Measurements from ENCODE around the gene OVAAL. TPM values are rescaled to one million over a fixed set of nuclear protein-coding genes. Genes with fewer than 3 reads are reported as not detected.
A peak's percentile ranks its signal among the peaks of the same experiment; 100 is the strongest.

OVAAL gene
- polyA plus RNA-seq, 3 donors: not detected

DNA sequence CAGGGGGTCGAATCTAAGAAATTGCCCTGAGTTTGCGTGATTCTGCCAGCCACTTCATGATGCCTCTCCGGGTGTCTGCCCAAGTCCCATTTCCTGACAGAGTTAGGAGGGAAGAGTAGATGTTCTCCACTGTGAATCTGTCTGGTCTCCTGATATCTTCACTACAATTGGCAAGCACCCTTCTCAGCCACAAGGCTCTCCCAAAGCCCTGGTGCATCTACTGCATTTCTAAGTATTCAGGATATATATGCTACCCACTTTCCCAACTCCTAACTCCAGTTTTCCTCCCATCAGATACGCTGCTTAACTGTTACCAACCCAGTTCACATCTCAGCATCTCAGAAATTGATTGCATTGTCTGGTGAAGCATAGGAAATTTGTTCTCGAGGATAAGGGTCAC, 25.9 kb upstream of the OVAAL start:
- Histone ChIP-seq H4K20me1 (ENCODE audit: insufficient read depth, low read length) (no peaks in the 10 kb centered on the region), H3K27me3 (ENCODE audit: control insufficient read depth in 2 of 2, insufficient read depth in 2 of 2, low read length in 2 of 2) (no peaks in the 10 kb centered on the region), H2AFZ (ENCODE audit: insufficient read depth, low read depth, low read length, poor library complexity, severe bottlenecking) (no peak overlapping the region), H3K36me3 (replicated peaks in 1 of 2; ENCODE audit: control insufficient read depth in 1 of 2, insufficient read depth in 2 of 2, low read length in 2 of 2) (no peaks in the 10 kb centered on the region), H3K79me2 (ENCODE audit: insufficient read depth, low read length) (no peaks in the 10 kb centered on the region), H3K4me3 (replicated peaks in 1 of 3; ENCODE audit: low read depth in 2 of 3, low read length in 3 of 3) (no peak overlapping the region), H3K4me1 (ENCODE audit: control insufficient read depth in 1 of 2, insufficient read depth in 2 of 2, low read length in 2 of 2) (no peaks in the 10 kb centered on the region), H3K9ac (ENCODE audit: insufficient read depth, low read length, poor library complexity, severe bottlenecking) (no peak overlapping the region), H3K9me3 (replicated peaks in 1 of 2; ENCODE audit: control insufficient read depth in 1 of 2, insufficient read depth in 1 of 2, low read length in 2 of 2) (no peaks in the 10 kb centered on the region), H3K27ac (ENCODE audit: low read depth in 1 of 2, low read length in 2 of 2) (no peak overlapping the region), H3K4me2 (replicated peaks; ENCODE audit: extremely low read depth, low read length, poor library complexity, severe bottlenecking) (no peak overlapping the region)
- TF ChIP-seq, protein P1, sequence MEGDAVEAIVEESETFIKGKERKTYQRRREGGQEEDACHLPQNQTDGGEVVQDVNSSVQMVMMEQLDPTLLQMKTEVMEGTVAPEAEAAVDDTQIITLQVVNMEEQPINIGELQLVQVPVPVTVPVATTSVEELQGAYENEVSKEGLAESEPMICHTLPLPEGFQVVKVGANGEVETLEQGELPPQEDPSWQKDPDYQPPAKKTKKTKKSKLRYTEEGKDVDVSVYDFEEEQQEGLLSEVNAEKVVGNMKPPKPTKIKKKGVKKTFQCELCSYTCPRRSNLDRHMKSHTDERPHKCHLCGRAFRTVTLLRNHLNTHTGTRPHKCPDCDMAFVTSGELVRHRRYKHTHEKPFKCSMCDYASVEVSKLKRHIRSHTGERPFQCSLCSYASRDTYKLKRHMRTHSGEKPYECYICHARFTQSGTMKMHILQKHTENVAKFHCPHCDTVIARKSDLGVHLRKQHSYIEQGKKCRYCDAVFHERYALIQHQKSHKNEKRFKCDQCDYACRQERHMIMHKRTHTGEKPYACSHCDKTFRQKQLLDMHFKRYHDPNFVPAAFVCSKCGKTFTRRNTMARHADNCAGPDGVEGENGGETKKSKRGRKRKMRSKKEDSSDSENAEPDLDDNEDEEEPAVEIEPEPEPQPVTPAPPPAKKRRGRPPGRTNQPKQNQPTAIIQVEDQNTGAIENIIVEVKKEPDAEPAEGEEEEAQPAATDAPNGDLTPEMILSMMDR (IDR thresholded peaks at IDR 0.05): no peak
- no peaks in the 10 kb centered on the region for H3K9me3 Mint-ChIP-seq
- DNase-seq: no peak
- H3K4me3 Mint-ChIP-seq: no peak overlapping the region
- H3K4me1 Mint-ChIP-seq: no peaks in the 10 kb centered on the region
- 90% methylated on average over 2 of the region's 5 CpGs for WGBS (ENCODE audit: insufficient coverage)
- peak overlapping the region in 1 of 7 donors; percentile 15 for H3K27ac Mint-ChIP-seq
- no peaks in the 10 kb centered on the region for H3K36me3 Mint-ChIP-seq
- intact Hi-C loops (cut with micrococcal nuclease): loop anchor here in 1 of 2 donors (5.0 kb wide), 1 partner anchor 329 kb away; no protein-coding TSS in a partner anchor
- peaks cover 0 to 4% (median 0%) of the 10 kb centered on the region in 3 donors for H3K27me3 Mint-ChIP-seq (ENCODE audit: low read depth in 3 of 3)

- H3K27me3 ChIP-seq (ENCODE audit: control insufficient read depth in 2 of 2, insufficient read depth in 2 of 2, low read length in 2 of 2): no peaks in the 10 kb centered on the region
- H3K9ac ChIP-seq (ENCODE audit: insufficient read depth, low read length, poor library complexity, severe bottlenecking): no peak overlapping the region
- no peak overlapping the region for H3K4me3 ChIP-seq (replicated peaks in 1 of 3; ENCODE audit: low read depth in 2 of 3, low read length in 3 of 3)
- no peak overlapping the region for H3K4me3 Mint-ChIP-seq
- no peak overlapping the region for H3K4me2 ChIP-seq (replicated peaks; ENCODE audit: extremely low read depth, low read length, poor library complexity, severe bottlenecking)
- no peak overlapping the region for H3K27ac ChIP-seq (ENCODE audit: low read depth in 1 of 2, low read length in 2 of 2)
- no peaks in the 10 kb centered on the region for H3K9me3 Mint-ChIP-seq
- TF ChIP-seq, protein P1 (IDR thresholded peaks at IDR 0.05): peak; percentile 80
- no peaks in the 10 kb centered on the region for H4K20me1 ChIP-seq (ENCODE audit: insufficient read depth, low read length)
- WGBS (ENCODE audit: insufficient coverage): 100% methylated on average over 2 of the region's 10 CpGs
- H3K4me1 Mint-ChIP-seq: no peaks in the 10 kb centered on the region
- H2AFZ ChIP-seq (ENCODE audit: insufficient read depth, low read depth, low read length, poor library complexity, severe bottlenecking): peak overlapping the region; percentile 22
- peak; percentile 42 to 49 (median 47) for DNase-seq
- H3K36me3 Mint-ChIP-seq: no peaks in the 10 kb centered on the region
- no peaks in the 10 kb centered on the region for H3K9me3 ChIP-seq (replicated peaks in 1 of 2; ENCODE audit: control insufficient read depth in 1 of 2, insufficient read depth in 1 of 2, low read length in 2 of 2)
- H3K27me3 Mint-ChIP-seq (ENCODE audit: low read depth in 3 of 3): peaks cover 0 to 4% (median 0%) of the 10 kb centered on the region in 3 donors
- intact Hi-C loops (cut with micrococcal nuclease): loop anchor here in 1 of 2 donors (5.0 kb wide), 1 partner anchor 329 kb away; no protein-coding TSS in a partner anchor
- no peaks in the 10 kb centered on the region for H3K79me2 ChIP-seq (ENCODE audit: insufficient read depth, low read length)
- H3K27ac Mint-ChIP-seq: no peak overlapping the region
- H3K4me1 ChIP-seq (ENCODE audit: control insufficient read depth in 1 of 2, insufficient read depth in 2 of 2, low read length in 2 of 2): no peaks in the 10 kb centered on the region
- H3K36me3 ChIP-seq (replicated peaks in 1 of 2; ENCODE audit: control insufficient read depth in 1 of 2, insufficient read depth in 2 of 2, low read length in 2 of 2): no peaks in the 10 kb centered on the region
Observed at GRCh38 chr1:180533266-180533987, 25.3 kb upstream of the OVAAL start.

All from CD14-positive monocyte (primary cell).